ENCODE data around the gene TAGAP.

The TAGAP gene

GRCh38 chr6:159044899-159045727, at the start of gene TAGAP:
Gene TAGAP (minus strand): TSS chr6:159044991. CDS start chr6:159044146, 845 bp downstream.
- DNase-seq = peak; percentile 36 to 60

GRCh38 chr6:159093609-159094443, 49.0 kb upstream of the TAGAP start:
- peak in 1 of 2 experiments; percentile 16 for DNase-seq

GRCh38 chr6:159092631-159093030, 47.8 kb upstream of the TAGAP start:
- DNase-seq = no peak

GRCh38 chr6:159090530-159091480, 46.0 kb upstream of the TAGAP start:
- no peak for DNase-seq

GRCh38 chr6:159089909-159090308, 45.1 kb upstream of the TAGAP start:
- no peak for DNase-seq

- no peak for DNase-seq
Measured at GRCh38 chr6:159089443-159089842, 44.7 kb upstream of the TAGAP start.

- DNase-seq = no peak
Measured at GRCh38 chr6:159086033-159086618, 41.3 kb upstream of the TAGAP start.

GRCh38 chr6:159085396-159085895, 40.7 kb upstream of the TAGAP start:
- no peak for DNase-seq

GRCh38 chr6:159084493-159085091, 39.8 kb upstream of the TAGAP start:
- DNase-seq = no peak

GRCh38 chr6:159083146-159083545, 38.4 kb upstream of the TAGAP start:
- no peak for DNase-seq

- DNase-seq = no peak
Measured at GRCh38 chr6:159082039-159082815, 37.4 kb upstream of the TAGAP start.

- DNase-seq = no peak
Measured at GRCh38 chr6:159080217-159080976, 35.6 kb upstream of the TAGAP start.

- DNase-seq = no peak
Measured at GRCh38 chr6:159079367-159079766, 34.6 kb upstream of the TAGAP start.

GRCh38 chr6:159077123-159077522, 32.3 kb upstream of the TAGAP start:
- peak in 1 of 2 experiments; percentile 80 for DNase-seq

GRCh38 chr6:159075506-159076228, 30.9 kb upstream of the TAGAP start:
- peak in 1 of 2 experiments; percentile 41 for DNase-seq

GRCh38 chr6:159074876-159075275, 30.1 kb upstream of the TAGAP start:
- peak; percentile 20 to 73 for DNase-seq

- DNase-seq = peak; percentile 86 to 92
Measured at GRCh38 chr6:159074120-159074684, 29.4 kb upstream of the TAGAP start.

- no peak for DNase-seq
Measured at GRCh38 chr6:159071843-159072769, 27.3 kb upstream of the TAGAP start.

Measured in NCI-H524 (cell line).